Endothelial cell of umbilical vein (primary cell): ENCODE results near the gene PPP1R3D.

Source experiments
- EZH2 ChIP-seq: IDR thresholded peaks from 2 replicates; pipeline ENCODE4 v1.6.1; 2012; ENCODE audit warnings: borderline replicate concordance, low read depth, mild to moderate bottlenecking, moderate library complexity, low read length, inconsistent platforms; ENCODE audit not compliant: severe bottlenecking
- FOS ChIP-seq: IDR thresholded peaks from 2 replicates; pipeline ENCODE4 v1.6.1; 2011; ENCODE audit warnings: mild to moderate bottlenecking, low read length, moderate library complexity, borderline replicate concordance; ENCODE audit not compliant: insufficient read depth
- JUN ChIP-seq: IDR thresholded peaks from 2 replicates; pipeline ENCODE4 v1.6.1; 2011; ENCODE audit warnings: borderline replicate concordance, low read depth; ENCODE audit not compliant: insufficient read length, insufficient read depth
- MYC ChIP-seq: IDR thresholded peaks from one replicate; pipeline ENCODE4 v1.6.1; 2011; ENCODE audit warnings: mild to moderate bottlenecking, low read depth, low read length
- POLR2A ChIP-seq: IDR thresholded peaks from 2 replicates; pipeline ENCODE4 v1.6.1; 2012; ENCODE audit warnings: low read depth, mild to moderate bottlenecking, control low read depth, low read length
- POLR2AphosphoS5 ChIP-seq: IDR thresholded peaks from 2 replicates; pipeline ENCODE4 v1.6.1; 2012; ENCODE audit warnings: low read depth, mild to moderate bottlenecking, control low read depth, low read length, moderate library complexity; ENCODE audit not compliant: insufficient read depth
- TF ChIP-seq, protein P1 (sequence below), 2 donors: IDR thresholded peaks; 1 replicate in 1 of 2; 2 replicates in 1 of 2; pipeline ENCODE4 v1.5.1; 2011; ENCODE audit warnings: low read length in 2 of 2, mild to moderate bottlenecking in 2 of 2, moderate library complexity in 2 of 2, control low read depth in 1 of 2, inconsistent platforms in 1 of 2, low read depth in 1 of 2; ENCODE audit not compliant: insufficient read depth in 1 of 2; ENCODE audit errors: extremely low read depth in 1 of 2
- TF ChIP-seq, protein P2 (sequence below): IDR thresholded peaks from 2 replicates; pipeline ENCODE4 v1.6.1; 2011; ENCODE audit not compliant: insufficient read depth, insufficient read length

DNA sequence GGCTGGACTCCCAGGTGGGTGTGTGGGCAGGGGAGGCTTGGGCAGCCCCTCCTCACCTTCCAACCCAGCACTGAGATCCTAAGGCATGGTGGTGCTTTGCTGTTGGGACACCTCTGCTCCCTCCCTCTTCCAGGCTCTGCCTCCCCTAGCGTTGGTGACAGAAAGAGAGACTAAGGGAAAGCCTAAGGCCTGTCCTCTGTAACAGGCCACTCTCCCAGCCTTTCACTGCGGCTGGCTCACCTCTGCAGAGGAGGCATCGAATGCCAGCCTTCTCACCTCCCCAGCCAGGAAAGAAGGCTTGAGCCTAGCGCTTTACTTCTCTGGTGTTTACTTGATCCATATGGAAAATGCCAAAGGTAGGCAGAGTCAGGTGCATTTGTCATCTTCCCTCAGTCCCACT is 14.6 kb upstream of the PPP1R3D start:
- TF ChIP-seq, protein P1, sequence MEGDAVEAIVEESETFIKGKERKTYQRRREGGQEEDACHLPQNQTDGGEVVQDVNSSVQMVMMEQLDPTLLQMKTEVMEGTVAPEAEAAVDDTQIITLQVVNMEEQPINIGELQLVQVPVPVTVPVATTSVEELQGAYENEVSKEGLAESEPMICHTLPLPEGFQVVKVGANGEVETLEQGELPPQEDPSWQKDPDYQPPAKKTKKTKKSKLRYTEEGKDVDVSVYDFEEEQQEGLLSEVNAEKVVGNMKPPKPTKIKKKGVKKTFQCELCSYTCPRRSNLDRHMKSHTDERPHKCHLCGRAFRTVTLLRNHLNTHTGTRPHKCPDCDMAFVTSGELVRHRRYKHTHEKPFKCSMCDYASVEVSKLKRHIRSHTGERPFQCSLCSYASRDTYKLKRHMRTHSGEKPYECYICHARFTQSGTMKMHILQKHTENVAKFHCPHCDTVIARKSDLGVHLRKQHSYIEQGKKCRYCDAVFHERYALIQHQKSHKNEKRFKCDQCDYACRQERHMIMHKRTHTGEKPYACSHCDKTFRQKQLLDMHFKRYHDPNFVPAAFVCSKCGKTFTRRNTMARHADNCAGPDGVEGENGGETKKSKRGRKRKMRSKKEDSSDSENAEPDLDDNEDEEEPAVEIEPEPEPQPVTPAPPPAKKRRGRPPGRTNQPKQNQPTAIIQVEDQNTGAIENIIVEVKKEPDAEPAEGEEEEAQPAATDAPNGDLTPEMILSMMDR (IDR thresholded peaks at IDR 0.05; ENCODE audit: extremely low read depth in 1 of 2, insufficient read depth in 1 of 2, low read depth in 1 of 2, low read length in 2 of 2), result no peak
- TF ChIP-seq POLR2A (no peak), EZH2 (no peak), JUN (no peak), POLR2AphosphoS5 (no peak), FOS (no peak), MYC (no peak)
- TF ChIP-seq, protein P2, sequence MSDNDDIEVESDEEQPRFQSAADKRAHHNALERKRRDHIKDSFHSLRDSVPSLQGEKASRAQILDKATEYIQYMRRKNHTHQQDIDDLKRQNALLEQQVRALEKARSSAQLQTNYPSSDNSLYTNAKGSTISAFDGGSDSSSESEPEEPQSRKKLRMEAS, result no peak
